ENCODE measurements around the gene CTNS. TPM values are rescaled to one million over a fixed set of nuclear protein-coding genes. Genes with fewer than 3 reads are reported as not detected.

CTNS gene
- total RNA-seq, 1 experiment from 2014 or later = 5.1 TPM

DNA sequence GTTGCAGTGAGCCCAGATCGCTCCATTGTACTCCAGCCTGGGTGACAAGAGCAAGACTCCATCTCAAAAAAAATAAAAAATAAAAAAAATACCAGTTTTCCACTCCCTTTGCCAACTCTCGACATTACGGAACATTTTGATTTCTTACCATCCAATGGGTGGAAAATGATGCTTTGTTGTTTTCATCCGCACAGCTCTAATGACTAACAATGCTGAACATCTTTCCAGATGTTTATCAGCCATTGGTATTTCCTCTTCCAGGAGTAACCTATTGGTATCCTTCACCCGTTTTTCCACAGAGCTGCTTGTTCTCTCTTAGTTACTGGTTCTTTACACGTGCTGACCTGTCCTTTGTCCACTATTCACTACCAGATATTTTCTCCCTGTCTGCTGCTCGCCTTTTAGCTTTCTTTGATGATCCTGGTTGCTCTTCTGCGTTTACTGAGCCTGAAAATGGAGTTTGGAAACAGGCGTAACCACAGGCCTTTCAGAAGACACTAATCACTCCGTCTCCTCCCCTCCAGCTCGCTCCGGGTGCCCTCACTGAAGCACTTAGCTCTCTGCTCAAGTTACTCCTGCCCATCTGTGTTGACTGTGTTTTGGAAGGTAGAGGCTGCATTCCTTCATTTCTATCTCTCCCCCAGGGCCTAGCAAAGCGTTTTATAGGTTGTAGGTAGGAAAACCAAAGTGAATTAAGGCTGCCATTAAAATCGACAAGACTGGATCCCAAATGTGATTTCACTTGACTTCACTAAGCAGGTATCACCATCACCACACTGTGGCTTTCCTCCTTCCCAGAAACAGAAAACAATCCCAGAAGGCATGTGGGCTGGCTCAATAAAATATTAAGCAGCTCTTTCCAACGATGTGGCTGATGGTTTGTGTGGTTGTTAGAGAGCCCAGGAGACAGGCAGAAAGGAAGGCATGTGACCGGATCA lies 9.5 kb upstream of the CTNS start:
- H3K27me3 Mint-ChIP-seq (ENCODE audit: unreplicated experiment) = no peaks in the 10 kb centered on the region
- TF ChIP-seq, protein P1, sequence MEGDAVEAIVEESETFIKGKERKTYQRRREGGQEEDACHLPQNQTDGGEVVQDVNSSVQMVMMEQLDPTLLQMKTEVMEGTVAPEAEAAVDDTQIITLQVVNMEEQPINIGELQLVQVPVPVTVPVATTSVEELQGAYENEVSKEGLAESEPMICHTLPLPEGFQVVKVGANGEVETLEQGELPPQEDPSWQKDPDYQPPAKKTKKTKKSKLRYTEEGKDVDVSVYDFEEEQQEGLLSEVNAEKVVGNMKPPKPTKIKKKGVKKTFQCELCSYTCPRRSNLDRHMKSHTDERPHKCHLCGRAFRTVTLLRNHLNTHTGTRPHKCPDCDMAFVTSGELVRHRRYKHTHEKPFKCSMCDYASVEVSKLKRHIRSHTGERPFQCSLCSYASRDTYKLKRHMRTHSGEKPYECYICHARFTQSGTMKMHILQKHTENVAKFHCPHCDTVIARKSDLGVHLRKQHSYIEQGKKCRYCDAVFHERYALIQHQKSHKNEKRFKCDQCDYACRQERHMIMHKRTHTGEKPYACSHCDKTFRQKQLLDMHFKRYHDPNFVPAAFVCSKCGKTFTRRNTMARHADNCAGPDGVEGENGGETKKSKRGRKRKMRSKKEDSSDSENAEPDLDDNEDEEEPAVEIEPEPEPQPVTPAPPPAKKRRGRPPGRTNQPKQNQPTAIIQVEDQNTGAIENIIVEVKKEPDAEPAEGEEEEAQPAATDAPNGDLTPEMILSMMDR (IDR thresholded peaks at IDR 0.05; ENCODE audit: unreplicated experiment) = no peak
- DNase-seq = no peak
- no TSS peak for BruUV-seq (replicated peaks)
- no peak overlapping the region for H3K27ac Mint-ChIP-seq (ENCODE audit: unreplicated experiment)
- no peaks in the 10 kb centered on the region for H3K9me3 Mint-ChIP-seq (ENCODE audit: low read depth, unreplicated experiment)
- H3K36me3 Mint-ChIP-seq (ENCODE audit: insufficient read depth, unreplicated experiment) = no peaks in the 10 kb centered on the region
- intact Hi-C loops (cut with micrococcal nuclease; ENCODE audit: unreplicated experiment) = no loop called here
- CTCF ChIA-PET = no interaction called here
- no peaks in the 10 kb centered on the region for H3K4me1 Mint-ChIP-seq (ENCODE audit: low read depth, unreplicated experiment)
- H3K4me3 Mint-ChIP-seq (ENCODE audit: low read depth, unreplicated experiment) = no peak overlapping the region

DNA sequence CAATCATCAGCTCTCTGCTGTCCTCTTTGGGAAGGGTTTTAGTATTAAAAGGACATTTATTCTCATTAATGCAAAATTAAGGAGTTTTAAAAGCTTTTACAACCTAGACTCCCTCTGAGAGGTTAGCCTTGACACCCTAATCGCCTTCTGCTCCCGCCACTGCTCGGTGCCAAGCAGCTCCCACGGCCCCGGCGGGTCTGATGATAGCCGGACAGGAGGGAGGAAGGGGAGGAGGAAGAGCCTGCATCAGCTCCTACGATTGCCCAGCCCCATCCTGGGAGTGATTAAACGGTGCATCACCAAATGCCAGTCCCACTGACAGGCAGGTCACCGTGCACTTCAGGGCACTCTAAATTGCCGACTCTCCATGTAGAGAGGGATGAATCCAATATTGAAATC lies 8.8 kb upstream of the CTNS start:
- no TSS peak for BruUV-seq (replicated peaks)
- Mint-ChIP-seq H3K36me3 (ENCODE audit: insufficient read depth, unreplicated experiment) (no peaks in the 10 kb centered on the region), H3K27ac (ENCODE audit: unreplicated experiment) (no peak overlapping the region), H3K4me1 (ENCODE audit: low read depth, unreplicated experiment) (no peaks in the 10 kb centered on the region), H3K4me3 (ENCODE audit: low read depth, unreplicated experiment) (no peak overlapping the region), H3K9me3 (ENCODE audit: low read depth, unreplicated experiment) (no peaks in the 10 kb centered on the region), H3K27me3 (ENCODE audit: unreplicated experiment) (no peaks in the 10 kb centered on the region)
- no peak for DNase-seq
- CTCF ChIA-PET = no interaction called here
- TF ChIP-seq, protein P1 (IDR thresholded peaks at IDR 0.05; ENCODE audit: unreplicated experiment) = no peak
- intact Hi-C loops (cut with micrococcal nuclease; ENCODE audit: unreplicated experiment) = no loop called here

DNA sequence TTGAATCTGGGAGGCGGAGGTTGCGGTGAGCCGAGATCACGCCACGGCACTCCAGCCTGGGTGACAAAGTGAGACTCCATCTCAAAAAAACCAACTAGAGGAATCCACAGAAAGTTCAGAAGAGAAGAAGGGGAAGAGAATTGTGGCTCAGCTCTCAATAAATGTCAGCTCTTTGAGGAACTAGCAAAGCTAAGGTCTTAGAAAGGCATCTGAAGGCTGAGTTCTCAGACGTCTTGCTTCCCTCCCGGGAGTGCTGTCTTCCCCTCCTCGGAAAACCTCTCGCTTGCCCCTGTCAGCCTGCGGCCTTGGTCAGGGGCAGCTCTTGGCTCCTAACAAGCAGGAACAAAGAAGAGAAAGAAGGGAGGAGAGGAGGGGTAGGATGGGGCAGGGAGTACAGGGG lies 5.8 kb upstream of the CTNS start:
- peaks cover 14% of the 10 kb centered on the region for H3K36me3 Mint-ChIP-seq (ENCODE audit: insufficient read depth, unreplicated experiment)
- CTCF ChIA-PET = no interaction called here
- H3K27me3 Mint-ChIP-seq (ENCODE audit: unreplicated experiment) = no peaks in the 10 kb centered on the region

DNA sequence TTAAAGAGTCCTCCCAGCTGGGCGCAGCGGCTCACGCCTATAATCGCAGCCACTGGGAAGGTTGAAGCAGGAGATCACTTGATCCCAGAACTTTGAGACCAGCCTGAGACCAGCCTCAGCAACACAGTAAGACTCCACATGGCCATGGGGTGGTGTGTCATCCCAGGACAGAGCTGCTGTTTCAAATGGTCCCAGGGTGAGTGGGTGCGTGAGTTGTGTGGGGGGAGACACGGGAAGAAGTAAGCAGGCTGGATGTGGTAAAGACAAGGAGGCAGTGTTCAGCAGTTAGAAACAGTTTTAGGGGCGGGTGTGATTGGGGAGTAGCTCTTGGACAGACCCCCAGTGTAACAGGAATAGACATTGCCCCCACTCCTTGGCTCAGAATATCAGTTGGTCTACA lies 4.3 kb upstream of the CTNS start:
- no TSS peak for BruUV-seq (replicated peaks)
- no peak for DNase-seq
- TF ChIP-seq, protein P1 (IDR thresholded peaks at IDR 0.05; ENCODE audit: unreplicated experiment) = no peak
- H3K27me3 Mint-ChIP-seq (ENCODE audit: unreplicated experiment) = no peaks in the 10 kb centered on the region
- no peaks in the 10 kb centered on the region for H3K4me1 Mint-ChIP-seq (ENCODE audit: low read depth, unreplicated experiment)
- no peaks in the 10 kb centered on the region for H3K9me3 Mint-ChIP-seq (ENCODE audit: low read depth, unreplicated experiment)
- CTCF ChIA-PET = interaction anchor here (0.6 to 0.7 kb wide), 2 partner anchors 24 to 252 kb away, joined by 3 to 5 read pairs; no protein-coding TSS in a partner anchor
- peaks cover 29% of the 10 kb centered on the region for H3K36me3 Mint-ChIP-seq (ENCODE audit: insufficient read depth, unreplicated experiment)
- H3K4me3 Mint-ChIP-seq (ENCODE audit: low read depth, unreplicated experiment) = no peak overlapping the region
- intact Hi-C loops (cut with micrococcal nuclease; ENCODE audit: unreplicated experiment) = no loop called here
- no peak overlapping the region for H3K27ac Mint-ChIP-seq (ENCODE audit: unreplicated experiment)

More for the DNA sequence above, 5.8 kb upstream of the CTNS start:
- TF ChIP-seq, protein P1 (IDR thresholded peaks at IDR 0.05; ENCODE audit: unreplicated experiment) = no peak
- intact Hi-C loops (cut with micrococcal nuclease; ENCODE audit: unreplicated experiment) = no loop called here
- H3K4me1 Mint-ChIP-seq (ENCODE audit: low read depth, unreplicated experiment) = no peaks in the 10 kb centered on the region
- DNase-seq = no peak
- H3K9me3 Mint-ChIP-seq (ENCODE audit: low read depth, unreplicated experiment) = no peaks in the 10 kb centered on the region
- no peak overlapping the region for H3K4me3 Mint-ChIP-seq (ENCODE audit: low read depth, unreplicated experiment)
- BruUV-seq (replicated peaks) = no TSS peak
- H3K27ac Mint-ChIP-seq (ENCODE audit: unreplicated experiment) = no peak overlapping the region

Measured in Calu3 (cell line).